Measurements from ENCODE around the gene PWWP2B. TPM values are rescaled to one million over a fixed set of nuclear protein-coding genes. Genes with fewer than 3 reads are reported as not detected.

Gene PWWP2B
- total RNA-seq, 1 experiment from 2014 or later, result 10.0 TPM

DNA sequence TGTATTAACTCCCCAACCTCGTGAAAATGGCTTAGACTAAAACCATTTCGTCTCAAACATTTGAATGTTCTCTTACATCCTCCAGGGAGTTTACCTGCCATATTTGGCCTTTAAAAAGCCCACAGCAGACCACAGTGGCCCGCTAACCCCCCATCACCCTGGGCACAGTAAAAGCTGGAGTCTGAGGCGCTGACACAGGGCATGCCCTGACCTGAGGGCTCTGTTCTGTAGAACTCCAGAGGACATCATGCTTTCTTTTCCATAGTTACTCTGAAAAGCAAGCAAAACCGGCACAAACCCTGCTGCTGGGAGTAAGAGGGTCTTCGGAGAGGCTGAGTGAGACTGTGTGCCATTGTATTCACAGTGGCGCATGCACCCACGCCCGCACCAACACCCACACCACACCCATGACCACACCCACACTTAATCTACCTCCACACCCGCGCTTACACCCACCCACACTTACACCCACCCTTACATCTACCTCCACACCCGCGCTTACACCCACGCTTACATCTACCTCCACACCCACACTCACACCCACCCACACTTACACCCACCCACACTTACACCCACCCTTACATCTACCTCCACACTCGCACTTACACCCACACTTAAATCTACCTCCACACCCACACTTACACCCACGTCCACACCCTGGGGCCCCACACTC is 32.9 kb upstream of the PWWP2B start:
- Mint-ChIP-seq H3K9me3 (ENCODE audit: unreplicated experiment) (peaks cover 8% of the 10 kb centered on the region), H3K27me3 (ENCODE audit: insufficient read depth, unreplicated experiment) (no peaks in the 10 kb centered on the region), H3K27ac (ENCODE audit: low read depth, unreplicated experiment) (no peak overlapping the region), H3K36me3 (ENCODE audit: insufficient read depth, unreplicated experiment) (no peaks in the 10 kb centered on the region), H3K4me3 (ENCODE audit: unreplicated experiment) (no peak overlapping the region), H3K4me1 (ENCODE audit: insufficient read depth, unreplicated experiment) (no peaks in the 10 kb centered on the region)
- BruUV-seq (replicated peaks), result no TSS peak
- TF ChIP-seq, protein P1, sequence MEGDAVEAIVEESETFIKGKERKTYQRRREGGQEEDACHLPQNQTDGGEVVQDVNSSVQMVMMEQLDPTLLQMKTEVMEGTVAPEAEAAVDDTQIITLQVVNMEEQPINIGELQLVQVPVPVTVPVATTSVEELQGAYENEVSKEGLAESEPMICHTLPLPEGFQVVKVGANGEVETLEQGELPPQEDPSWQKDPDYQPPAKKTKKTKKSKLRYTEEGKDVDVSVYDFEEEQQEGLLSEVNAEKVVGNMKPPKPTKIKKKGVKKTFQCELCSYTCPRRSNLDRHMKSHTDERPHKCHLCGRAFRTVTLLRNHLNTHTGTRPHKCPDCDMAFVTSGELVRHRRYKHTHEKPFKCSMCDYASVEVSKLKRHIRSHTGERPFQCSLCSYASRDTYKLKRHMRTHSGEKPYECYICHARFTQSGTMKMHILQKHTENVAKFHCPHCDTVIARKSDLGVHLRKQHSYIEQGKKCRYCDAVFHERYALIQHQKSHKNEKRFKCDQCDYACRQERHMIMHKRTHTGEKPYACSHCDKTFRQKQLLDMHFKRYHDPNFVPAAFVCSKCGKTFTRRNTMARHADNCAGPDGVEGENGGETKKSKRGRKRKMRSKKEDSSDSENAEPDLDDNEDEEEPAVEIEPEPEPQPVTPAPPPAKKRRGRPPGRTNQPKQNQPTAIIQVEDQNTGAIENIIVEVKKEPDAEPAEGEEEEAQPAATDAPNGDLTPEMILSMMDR (IDR thresholded peaks at IDR 0.05; ENCODE audit: unreplicated experiment), result no peak
- POLR2A ChIA-PET, result no interaction called here
- CTCF ChIA-PET, result interaction anchor here (0.5 to 0.6 kb wide), 2 partner anchors 41 to 146 kb away, joined by 4 read pairs; no protein-coding TSS in a partner anchor
- DNase-seq (ENCODE audit: unreplicated experiment), result no peak
- intact Hi-C loops (cut with micrococcal nuclease), result no loop called here

- H3K27me3 Mint-ChIP-seq (ENCODE audit: insufficient read depth, unreplicated experiment), result no peaks in the 10 kb centered on the region
Observed at GRCh38 chr10:132364594-132364970, 32.4 kb upstream of the PWWP2B start.

DNA sequence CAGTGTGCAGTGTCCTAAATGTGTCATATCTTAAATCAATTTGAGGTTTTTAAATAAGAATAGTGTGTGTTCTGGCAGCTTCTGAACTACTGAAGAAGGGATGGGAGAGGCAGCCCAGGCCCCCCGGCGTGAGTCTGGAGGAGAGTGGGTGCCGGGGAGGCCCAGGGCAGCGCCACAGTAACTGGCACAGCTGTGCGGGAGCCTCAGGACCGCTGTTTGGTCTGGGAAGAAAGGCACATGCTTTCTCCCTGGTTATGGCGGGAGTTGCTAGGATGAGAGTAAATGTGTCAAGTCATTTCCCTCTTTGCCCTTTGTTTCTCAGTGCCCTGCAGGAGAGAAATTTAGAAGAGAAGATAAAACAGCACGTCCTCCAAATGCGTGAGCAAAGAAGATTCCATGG is 31.9 kb upstream of the PWWP2B start:
- BruUV-seq (replicated peaks), result no TSS peak
- TF ChIP-seq, protein P1 (IDR thresholded peaks at IDR 0.05; ENCODE audit: unreplicated experiment), result no peak
- no peak for DNase-seq (ENCODE audit: unreplicated experiment)
- Mint-ChIP-seq H3K27ac (ENCODE audit: low read depth, unreplicated experiment) (no peak overlapping the region), H3K36me3 (ENCODE audit: insufficient read depth, unreplicated experiment) (no peaks in the 10 kb centered on the region), H3K4me1 (ENCODE audit: insufficient read depth, unreplicated experiment) (no peaks in the 10 kb centered on the region), H3K4me3 (ENCODE audit: unreplicated experiment) (no peak overlapping the region), H3K9me3 (ENCODE audit: unreplicated experiment) (peaks cover 8% of the 10 kb centered on the region), H3K27me3 (ENCODE audit: insufficient read depth, unreplicated experiment) (no peaks in the 10 kb centered on the region)
- ChIA-PET POLR2A (no interaction called here), CTCF (no interaction called here)
- intact Hi-C loops (cut with micrococcal nuclease), result no loop called here

More at GRCh38 chr10:132364594-132364970, 32.4 kb upstream of the PWWP2B start:
- BruUV-seq (replicated peaks), result no TSS peak
- TF ChIP-seq, protein P1 (IDR thresholded peaks at IDR 0.05; ENCODE audit: unreplicated experiment), result no peak
- CTCF ChIA-PET, result no interaction called here
- DNase-seq (ENCODE audit: unreplicated experiment), result no peak
- intact Hi-C loops (cut with micrococcal nuclease), result no loop called here
- Mint-ChIP-seq H3K4me3 (ENCODE audit: unreplicated experiment) (no peak overlapping the region), H3K9me3 (ENCODE audit: unreplicated experiment) (peaks cover 8% of the 10 kb centered on the region), H3K36me3 (ENCODE audit: insufficient read depth, unreplicated experiment) (no peaks in the 10 kb centered on the region), H3K27ac (ENCODE audit: low read depth, unreplicated experiment) (no peak overlapping the region), H3K4me1 (ENCODE audit: insufficient read depth, unreplicated experiment) (no peaks in the 10 kb centered on the region)
- POLR2A ChIA-PET, result no interaction called here

DNA sequence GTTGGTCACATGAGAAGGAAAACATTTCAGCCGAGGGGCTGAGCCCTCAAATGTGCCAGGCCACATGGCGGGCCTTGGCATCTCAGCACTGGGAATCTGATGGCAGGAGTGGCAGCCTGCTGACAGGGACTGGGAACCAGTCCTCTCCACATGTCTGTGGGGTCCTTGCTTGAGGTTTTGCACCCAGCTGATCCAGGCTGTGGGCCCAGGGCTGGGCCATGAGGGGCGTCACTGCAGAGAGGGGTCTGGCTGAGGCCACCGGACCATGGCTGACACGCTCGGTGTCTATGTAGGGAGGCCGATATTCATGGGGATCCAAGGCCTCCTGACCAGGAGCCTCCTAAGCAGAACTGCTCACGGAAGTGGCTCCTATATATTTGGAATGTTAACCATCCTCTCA is 31.0 kb upstream of the PWWP2B start:
- Mint-ChIP-seq H3K9me3 (ENCODE audit: unreplicated experiment) (peaks cover 8% of the 10 kb centered on the region), H3K27me3 (ENCODE audit: insufficient read depth, unreplicated experiment) (no peaks in the 10 kb centered on the region), H3K36me3 (ENCODE audit: insufficient read depth, unreplicated experiment) (no peaks in the 10 kb centered on the region), H3K4me1 (ENCODE audit: insufficient read depth, unreplicated experiment) (no peaks in the 10 kb centered on the region), H3K27ac (ENCODE audit: low read depth, unreplicated experiment) (no peak overlapping the region), H3K4me3 (ENCODE audit: unreplicated experiment) (no peak overlapping the region)
- BruUV-seq (replicated peaks), result no TSS peak
- CTCF ChIA-PET, result interaction anchor here (0.6 kb wide), 1 partner anchor 100 kb away, joined by 4 read pairs; no protein-coding TSS in a partner anchor
- intact Hi-C loops (cut with micrococcal nuclease), result no loop called here
- DNase-seq (ENCODE audit: unreplicated experiment), result no peak
- TF ChIP-seq, protein P1 (IDR thresholded peaks at IDR 0.05; ENCODE audit: unreplicated experiment), result no peak
- POLR2A ChIA-PET, result no interaction called here

All from MCF 10A (cell line).